CD4-positive, alpha-beta T cell treated with Interleukin-17A for 1 hour (primary cell): ENCODE data around the gene ZNF345.

Experiments used
- DNase-seq: peaks from one replicate; pipeline ENCODE4 v3.0.0-alpha.2; 2020

ZNF345 gene

GRCh38 chr19:36850559-36851442 is at the start of gene ZNF345:
TSS of gene ZNF345 (plus strand) at chr19:36850876. CDS start at chr19:36876831, 25,955 bp downstream.
- DNase-seq: peak; percentile 94

GRCh38 chr19:36805364-36805763 is 45.3 kb upstream of the ZNF345 start:
- no peak for DNase-seq

GRCh38 chr19:36807029-36807428 is 43.6 kb upstream of the ZNF345 start:
- no peak for DNase-seq

- no peak for DNase-seq
Measured at GRCh38 chr19:36819130-36819630, 31.5 kb upstream of the ZNF345 start.

GRCh38 chr19:36821758-36822157 is 28.9 kb upstream of the ZNF345 start:
- no peak for DNase-seq

- no peak for DNase-seq
Measured at GRCh38 chr19:36833430-36833829, 17.2 kb upstream of the ZNF345 start.

GRCh38 chr19:36837176-36837905 is 13.3 kb upstream of the ZNF345 start:
- DNase-seq: peak; percentile 11

- peak; percentile 91 for DNase-seq
Measured at GRCh38 chr19:36837906-36838783, 12.5 kb upstream of the ZNF345 start, which contains the start of gene ZNF790. TSS of gene ZNF790 (minus strand) at chr19:36838387. CDS start at chr19:36825619, 12,768 bp downstream.

- DNase-seq: no peak
Measured at GRCh38 chr19:36838784-36839324, 11.8 kb upstream of the ZNF345 start.

GRCh38 chr19:36847968-36848367 is 2.7 kb upstream of the ZNF345 start:
- DNase-seq: no peak

GRCh38 chr19:36849701-36850558 is 746 bp upstream of the ZNF345 start:
- peak; percentile 91 for DNase-seq

- no peak for DNase-seq
Measured at GRCh38 chr19:36851898-36852297, 1.2 kb downstream of the ZNF345 start.

- no peak for DNase-seq
Measured at GRCh38 chr19:36876993-36877938, 26.6 kb downstream of the ZNF345 start.

- DNase-seq: no peak
Measured at GRCh38 chr19:36891768-36892357, 41.2 kb downstream of the ZNF345 start.

GRCh38 chr19:36894849-36895383 is 44.2 kb downstream of the ZNF345 start:
- DNase-seq: no peak

- DNase-seq: no peak
Measured at GRCh38 chr19:36898422-36898821, 47.7 kb downstream of the ZNF345 start.

- peak; percentile 96 for DNase-seq
Measured at GRCh38 chr19:36915992-36916830, 65.5 kb downstream of the ZNF345 start, which contains the start of the genes ZNF568 and ZNF829. TSS of gene ZNF568 (plus strand) at chr19:36916332. CDS start at chr19:36922771, 6,439 bp downstream. TSS of gene ZNF829 (minus strand) at chr19:36916291. CDS start at chr19:36915167, 1,124 bp downstream.

GRCh38 chr19:36916991-36917390 is 66.3 kb downstream of the ZNF345 start:
- DNase-seq: no peak
